ENCODE measurements around the gene OR8B4. TPM values are rescaled to one million over a fixed set of nuclear protein-coding genes. Genes with fewer than 3 reads are reported as not detected.

OR8B4 gene
- total RNA-seq, 2 experiments from 2014 or later = not detected

GRCh38 chr11:124440608-124441007 lies 15.9 kb upstream of the OR8B4 start:
- H3K36me3 ChIP-seq (ENCODE audit: insufficient read depth, low read length) = no peaks in the 10 kb centered on the region
- TF ChIP-seq CTCF (conservative IDR thresholded peaks at IDR 0.05; ENCODE audit: low read length) (no peak), EZH2phosphoT487 (IDR thresholded peaks at IDR 0.05; ENCODE audit: borderline replicate concordance, low read depth, low read length) (no peak)
- no peak overlapping the region for H2AFZ ChIP-seq (ENCODE audit: low read length)
- H3K9me2 ChIP-seq (ENCODE audit: insufficient read depth, low read length) = no peaks in the 10 kb centered on the region
- ChIA-PET POLR2A (interaction anchor here (0.5 to 1.6 kb wide), 3 partner anchors 10 to 296 kb away, joined by 3 to 4 read pairs (median 3); no protein-coding TSS in a partner anchor), CTCF (ENCODE audit: unreplicated experiment) (no interaction called here)
- H3K9me3 ChIP-seq (ENCODE audit: low read length) = no peaks in the 10 kb centered on the region
- H3K27ac ChIP-seq (ENCODE audit: low read depth, low read length, poor library complexity, severe bottlenecking) = no peak overlapping the region
- intact Hi-C loops (cut with micrococcal nuclease; ENCODE audit: unreplicated experiment) = no loop called here
- H3K79me2 ChIP-seq (ENCODE audit: insufficient read depth, low read depth, low read length) = no peaks in the 10 kb centered on the region
- no peak overlapping the region for H3K4me3 ChIP-seq (ENCODE audit: low read depth, low read length, poor library complexity, severe bottlenecking)
- BruUV-seq (replicated peaks) = no TSS peak
- H4K20me1 ChIP-seq (ENCODE audit: insufficient read depth, low read length) = no peaks in the 10 kb centered on the region
- no peaks in the 10 kb centered on the region for H3K4me1 ChIP-seq (ENCODE audit: insufficient read depth, low read length, poor library complexity, severe bottlenecking)
- H3K4me2 ChIP-seq (ENCODE audit: low read length) = no peak overlapping the region
- no peak for DNase-seq (ENCODE audit: low spot score)

- no peak overlapping the region for H2AFZ ChIP-seq (ENCODE audit: low read length)
- no peaks in the 10 kb centered on the region for H3K9me3 ChIP-seq (ENCODE audit: low read length)
- H3K9me2 ChIP-seq (ENCODE audit: insufficient read depth, low read length) = no peaks in the 10 kb centered on the region
- DNase-seq (ENCODE audit: low spot score) = no peak
- no peaks in the 10 kb centered on the region for H3K4me1 ChIP-seq (ENCODE audit: insufficient read depth, low read length, poor library complexity, severe bottlenecking)
- TF ChIP-seq EZH2phosphoT487 (IDR thresholded peaks at IDR 0.05; ENCODE audit: borderline replicate concordance, low read depth, low read length) = no peak
- no peak for TF ChIP-seq CTCF (conservative IDR thresholded peaks at IDR 0.05; ENCODE audit: low read length)
- intact Hi-C loops (cut with micrococcal nuclease; ENCODE audit: unreplicated experiment) = no loop called here
- H3K4me2 ChIP-seq (ENCODE audit: low read length) = no peak overlapping the region
- H3K4me3 ChIP-seq (ENCODE audit: low read depth, low read length, poor library complexity, severe bottlenecking) = no peak overlapping the region
- no peaks in the 10 kb centered on the region for H4K20me1 ChIP-seq (ENCODE audit: insufficient read depth, low read length)
- no peaks in the 10 kb centered on the region for H3K79me2 ChIP-seq (ENCODE audit: insufficient read depth, low read depth, low read length)
- no peaks in the 10 kb centered on the region for H3K36me3 ChIP-seq (ENCODE audit: insufficient read depth, low read length)
- POLR2A ChIA-PET = interaction anchor here (0.7 kb wide), 1 partner anchor 87 kb away, joined by 3 read pairs; no protein-coding TSS in a partner anchor
- CTCF ChIA-PET (ENCODE audit: unreplicated experiment) = no interaction called here
- no peak overlapping the region for H3K27ac ChIP-seq (ENCODE audit: low read depth, low read length, poor library complexity, severe bottlenecking)
- no TSS peak for BruUV-seq (replicated peaks)
Observed at GRCh38 chr11:124434699-124435098, 10.0 kb upstream of the OR8B4 start.

- H3K36me3 ChIP-seq (ENCODE audit: insufficient read depth, low read length) = no peaks in the 10 kb centered on the region
- no peak overlapping the region for H3K27ac ChIP-seq (ENCODE audit: low read depth, low read length, poor library complexity, severe bottlenecking)
- no peak for DNase-seq (ENCODE audit: low spot score)
- no peaks in the 10 kb centered on the region for H3K79me2 ChIP-seq (ENCODE audit: insufficient read depth, low read depth, low read length)
- H4K20me1 ChIP-seq (ENCODE audit: insufficient read depth, low read length) = no peaks in the 10 kb centered on the region
- no TSS peak for BruUV-seq (replicated peaks)
- H2AFZ ChIP-seq (ENCODE audit: low read length) = no peak overlapping the region
- intact Hi-C loops (cut with micrococcal nuclease; ENCODE audit: unreplicated experiment) = no loop called here
- H3K4me3 ChIP-seq (ENCODE audit: low read depth, low read length, poor library complexity, severe bottlenecking) = no peak overlapping the region
- no peaks in the 10 kb centered on the region for H3K9me3 ChIP-seq (ENCODE audit: low read length)
- H3K4me2 ChIP-seq (ENCODE audit: low read length) = no peak overlapping the region
- TF ChIP-seq CTCF (conservative IDR thresholded peaks at IDR 0.05; ENCODE audit: low read length) = no peak
- no peaks in the 10 kb centered on the region for H3K4me1 ChIP-seq (ENCODE audit: insufficient read depth, low read length, poor library complexity, severe bottlenecking)
- POLR2A ChIA-PET = interaction anchor here (0.8 kb wide), 1 partner anchor 18 kb away, joined by 3 read pairs; no protein-coding TSS in a partner anchor
- H3K9me2 ChIP-seq (ENCODE audit: insufficient read depth, low read length) = no peaks in the 10 kb centered on the region
- CTCF ChIA-PET (ENCODE audit: unreplicated experiment) = no interaction called here
Observed at GRCh38 chr11:124429599-124429998, 4.9 kb upstream of the OR8B4 start.
